H9 (cell line): ENCODE data around the gene DERL2. TPM values are rescaled to one million over a fixed set of nuclear protein-coding genes. Genes with fewer than 3 reads are reported as not detected.

Source experiments
- DNase-seq: peaks from one replicate; pipeline ENCODE4 v3.0.0-alpha.2; 2017
- H2AFZ ChIP-seq: one replicate; pipeline ENCODE4 v1.6.1; 2013; ENCODE audit warnings: mild to moderate bottlenecking, low read length, control low read depth, moderate library complexity
- H2AK5ac ChIP-seq: 2 replicates; pipeline ENCODE4 v1.6.1; 2013; ENCODE audit warnings: low read length, control low read depth, mixed read lengths; ENCODE audit not compliant: insufficient read length
- H2BK120ac ChIP-seq: one replicate; pipeline ENCODE4 v1.6.1; 2013; ENCODE audit warnings: low read depth, mild to moderate bottlenecking, low read length, control low read depth, inconsistent platforms; ENCODE audit not compliant: poor library complexity, severe bottlenecking
- H2BK12ac ChIP-seq: 2 replicates; pipeline ENCODE4 v1.6.1; 2013; ENCODE audit warnings: low read length, control low read depth, mixed read lengths, low read depth; ENCODE audit not compliant: insufficient read length
- H2BK15ac ChIP-seq: 2 replicates; pipeline ENCODE4 v1.6.1; 2013; ENCODE audit warnings: low read depth, low read length, control low read depth
- H2BK20ac ChIP-seq: one replicate; pipeline ENCODE4 v1.6.1; 2013; ENCODE audit warnings: low read depth, mild to moderate bottlenecking, low read length, control low read depth, inconsistent platforms; ENCODE audit not compliant: poor library complexity, severe bottlenecking
- H2BK5ac ChIP-seq: 2 replicates; pipeline ENCODE4 v1.6.1; 2013; ENCODE audit warnings: low read length, control low read depth, mixed read lengths; ENCODE audit not compliant: insufficient read length
- H3K14ac ChIP-seq: 2 replicates; pipeline ENCODE4 v1.6.1; 2013; ENCODE audit warnings: low read length, control low read depth; ENCODE audit not compliant: insufficient read depth
- H3K18ac ChIP-seq: 2 replicates; pipeline ENCODE4 v1.6.1; 2013; ENCODE audit warnings: low read depth, mild to moderate bottlenecking, mixed read lengths, low read length, control low read depth; ENCODE audit not compliant: insufficient read length
- H3K23ac ChIP-seq: 2 replicates; pipeline ENCODE4 v1.6.1; 2013; ENCODE audit warnings: low read length, control low read depth, mixed read lengths, low read depth; ENCODE audit not compliant: insufficient read length
- H3K23me2 ChIP-seq: 2 replicates; pipeline ENCODE4 v1.6.1; 2013; ENCODE audit warnings: low read depth, mild to moderate bottlenecking, mixed read lengths, low read length, control low read depth; ENCODE audit not compliant: insufficient read length, poor library complexity, severe bottlenecking
- H3K27ac ChIP-seq: 2 replicates; pipeline ENCODE4 v1.5.1; 2013; ENCODE audit warnings: low read length, control low read depth, mixed read lengths, low read depth; ENCODE audit not compliant: insufficient read length
- H3K27me3 ChIP-seq: 2 replicates; pipeline ENCODE4 v1.6.1; 2013; ENCODE audit warnings: low read length, control low read depth, inconsistent platforms; ENCODE audit not compliant: insufficient read depth
- H3K4ac ChIP-seq: 2 replicates; pipeline ENCODE4 v1.6.1; 2013; ENCODE audit warnings: low read depth, mild to moderate bottlenecking, control low read depth, inconsistent platforms, low read length, moderate library complexity
- H3K4me1 ChIP-seq: 2 replicates; pipeline ENCODE4 v1.6.1; 2013; ENCODE audit warnings: low read length, control low read depth, inconsistent platforms; ENCODE audit not compliant: insufficient read depth
- H3K4me2 ChIP-seq: 2 replicates; pipeline ENCODE4 v1.6.1; 2013; ENCODE audit warnings: low read length, control low read depth, mixed read lengths; ENCODE audit not compliant: insufficient read length, insufficient read depth
- H3K56ac ChIP-seq: 2 replicates; pipeline ENCODE4 v1.6.1; 2013; ENCODE audit warnings: low read depth, mild to moderate bottlenecking, mixed read lengths, low read length, control low read depth; ENCODE audit not compliant: insufficient read length
- H3K79me1 ChIP-seq: 2 replicates; pipeline ENCODE4 v1.6.1; 2013; ENCODE audit warnings: low read depth, mild to moderate bottlenecking, moderate library complexity, low read length, control low read depth, inconsistent platforms; ENCODE audit not compliant: insufficient read depth, poor library complexity, severe bottlenecking
- H3K79me2 ChIP-seq: 2 replicates; pipeline ENCODE4 v1.6.1; 2013; ENCODE audit warnings: low read length, control low read depth, inconsistent platforms; ENCODE audit not compliant: insufficient read depth
- H3K9ac ChIP-seq: 2 replicates; pipeline ENCODE4 v1.6.1; 2013; ENCODE audit warnings: low read length, control low read depth, mixed read lengths; ENCODE audit not compliant: insufficient read length; ENCODE audit errors: extremely low read depth
- H3K9me3 ChIP-seq: one replicate; pipeline ENCODE4 v1.6.1; 2013; ENCODE audit warnings: low read depth, low read length, inconsistent platforms; ENCODE audit not compliant: control insufficient read depth
- H3T11ph ChIP-seq: one replicate; pipeline ENCODE4 v1.6.1; 2013; ENCODE audit warnings: mild to moderate bottlenecking, low read length, control low read depth, inconsistent platforms
- H4K20me1 ChIP-seq: one replicate; pipeline ENCODE4 v1.6.1; 2013; ENCODE audit not compliant: control insufficient read depth, insufficient read length, insufficient read depth
- H4K5ac ChIP-seq: 2 replicates; pipeline ENCODE4 v1.6.1; 2013; ENCODE audit warnings: low read depth, mild to moderate bottlenecking, mixed read lengths, low read length, control low read depth; ENCODE audit not compliant: insufficient read length
- H4K8ac ChIP-seq: replicated peaks from 2 replicates; pipeline ENCODE4 v1.6.1; 2013; ENCODE audit warnings: low read length, control low read depth, mixed read lengths, low read depth; ENCODE audit not compliant: insufficient read length
- H4K91ac ChIP-seq: 2 replicates; pipeline ENCODE4 v1.6.1; 2013; ENCODE audit warnings: low read depth, mild to moderate bottlenecking, moderate library complexity, mixed read lengths, low read length, control low read depth; ENCODE audit not compliant: insufficient read length
- H3K27ac Mint-ChIP-seq, 3 experiments: 2 replicates in 2 of 3; 3 replicates in 1 of 3; pipeline ENCODE4 v1.8.0; 2020 to 2021; ENCODE audit warnings: mixed read lengths in 3 of 3, mild to moderate bottlenecking in 1 of 3, moderate library complexity in 1 of 3
- H3K27me3 Mint-ChIP-seq: 2 replicates; pipeline ENCODE4 v1.8.0; 2021; ENCODE audit warnings: low read depth, mild to moderate bottlenecking, moderate library complexity, mixed read lengths
- H3K36me3 Mint-ChIP-seq, 3 experiments: 2 replicates in 2 of 3; 3 replicates in 1 of 3; pipeline ENCODE4 v1.8.0; 2020 to 2021; ENCODE audit warnings: low read depth in 3 of 3, mixed read lengths in 3 of 3; ENCODE audit not compliant: insufficient read depth in 1 of 3
- H3K4me1 Mint-ChIP-seq, 2 experiments: 2 replicates each; pipeline ENCODE4 v1.8.0; 2020; ENCODE audit warnings: mixed read lengths in 2 of 2
- H3K4me3 Mint-ChIP-seq, 2 experiments: 2 replicates in 1 of 2; 3 replicates in 1 of 2; pipeline ENCODE4 v1.8.0; 2020 to 2021; ENCODE audit warnings: mild to moderate bottlenecking in 2 of 2, mixed read lengths in 2 of 2, moderate library complexity in 1 of 2
- H3K9me3 Mint-ChIP-seq, 2 experiments: 2 replicates in 1 of 2; 3 replicates in 1 of 2; pipeline ENCODE4 v1.8.0; 2020; ENCODE audit warnings: mild to moderate bottlenecking in 2 of 2, mixed read lengths in 2 of 2, moderate library complexity in 1 of 2
- whole genome bisulfite sequencing: extraction: QIAGEN DNeasy Blood & Tissue Kit; methylation state at CpG from one replicate; pipeline ENCODE4 v1.1.7; 2013; ENCODE audit warnings: missing lambda C conversion rate, low lambda C conversion rate, mixed read lengths; ENCODE audit not compliant: insufficient read length; ENCODE audit errors: extremely low coverage; 5-methylcytosine and 5-hydroxymethylcytosine counted together
- total RNA-seq: library from RNA; stranded (reverse); gene quantifications from 2 replicates; pipeline ENCODE4 v1.2.1, GENCODE V29; 2021
- TF ChIP-seq, protein P1 (sequence below): fragments of 200-600 bp; sonication (generic); conservative IDR thresholded peaks from 3 replicates; pipeline ENCODE4 v1.8.0; 2021; ENCODE audit warnings: antibody characterized with exemption, mild to moderate bottlenecking

Gene DERL2
- total RNA-seq, 1 experiment from 2014 or later: 83.2 TPM

DNA sequence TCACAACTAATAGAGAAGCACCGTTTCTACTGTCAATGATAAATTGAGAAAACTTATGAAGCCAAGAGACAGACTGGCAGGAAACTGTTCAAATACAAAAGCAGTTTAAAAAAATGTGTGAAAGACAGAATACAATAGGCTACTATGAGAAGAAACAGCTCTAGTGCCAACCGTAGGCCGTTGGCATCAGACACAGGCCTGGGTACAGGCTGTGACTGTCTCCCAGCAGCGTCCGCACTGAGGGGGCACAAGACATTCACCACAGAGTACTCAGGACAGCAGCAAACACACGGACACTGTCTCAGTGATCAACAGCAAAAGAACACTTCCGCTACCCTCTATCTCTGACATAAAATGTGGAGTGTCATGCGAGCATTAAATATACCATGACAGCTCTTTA is 39.2 kb downstream of the DERL2 start:
- Histone ChIP-seq H2AFZ (no peak overlapping the region), H4K91ac (no peak overlapping the region), H3K18ac (no peak overlapping the region), H3K4me2 (no peak overlapping the region), H2AK5ac (no peak overlapping the region), H3K23ac (no peak overlapping the region), H2BK120ac (no peak overlapping the region), H2BK5ac (no peak overlapping the region), H4K5ac (no peak overlapping the region), H3K56ac (no peak overlapping the region), H3K4me1 (no peaks in the 10 kb centered on the region), H3K79me2 (no peaks in the 10 kb centered on the region), H2BK20ac (no peak overlapping the region), H3T11ph (no peak overlapping the region), H2BK12ac (no peak overlapping the region), H3K9me3 (no peaks in the 10 kb centered on the region), H2BK15ac (no peak overlapping the region), H3K79me1 (no peaks in the 10 kb centered on the region), H3K14ac (no peak overlapping the region), H3K27ac (no peak overlapping the region), H3K27me3 (no peaks in the 10 kb centered on the region), H4K8ac (no peak overlapping the region), H4K20me1 (no peaks in the 10 kb centered on the region), H3K4ac (no peak overlapping the region), H3K23me2 (no peaks in the 10 kb centered on the region), H3K9ac (no peak overlapping the region)
- Mint-ChIP-seq H3K4me3 (no peak overlapping the region), H3K9me3 (no peaks in the 10 kb centered on the region), H3K36me3 (peaks cover 50 to 84% (median 83%) of the 10 kb centered on the region in 3 experiments; a peak in 6 of 7 replicates), H3K27me3 (no peaks in the 10 kb centered on the region), H3K4me1 (no peaks in the 10 kb centered on the region), H3K27ac (no peak overlapping the region)
- no peak for DNase-seq
- TF ChIP-seq, protein P1, sequence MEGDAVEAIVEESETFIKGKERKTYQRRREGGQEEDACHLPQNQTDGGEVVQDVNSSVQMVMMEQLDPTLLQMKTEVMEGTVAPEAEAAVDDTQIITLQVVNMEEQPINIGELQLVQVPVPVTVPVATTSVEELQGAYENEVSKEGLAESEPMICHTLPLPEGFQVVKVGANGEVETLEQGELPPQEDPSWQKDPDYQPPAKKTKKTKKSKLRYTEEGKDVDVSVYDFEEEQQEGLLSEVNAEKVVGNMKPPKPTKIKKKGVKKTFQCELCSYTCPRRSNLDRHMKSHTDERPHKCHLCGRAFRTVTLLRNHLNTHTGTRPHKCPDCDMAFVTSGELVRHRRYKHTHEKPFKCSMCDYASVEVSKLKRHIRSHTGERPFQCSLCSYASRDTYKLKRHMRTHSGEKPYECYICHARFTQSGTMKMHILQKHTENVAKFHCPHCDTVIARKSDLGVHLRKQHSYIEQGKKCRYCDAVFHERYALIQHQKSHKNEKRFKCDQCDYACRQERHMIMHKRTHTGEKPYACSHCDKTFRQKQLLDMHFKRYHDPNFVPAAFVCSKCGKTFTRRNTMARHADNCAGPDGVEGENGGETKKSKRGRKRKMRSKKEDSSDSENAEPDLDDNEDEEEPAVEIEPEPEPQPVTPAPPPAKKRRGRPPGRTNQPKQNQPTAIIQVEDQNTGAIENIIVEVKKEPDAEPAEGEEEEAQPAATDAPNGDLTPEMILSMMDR: no peak
- no CpG with 5 or more reads among the region's 8 CpGs for WGBS
